HG03520 (cell line): ENCODE results near the gene MAD1L1.

Experiments
- ATAC-seq: cut with Tn5 transposase; IDR thresholded peaks from one replicate; pipeline ENCODE4 v1.9.1; 2021; ENCODE audit warnings: mild to moderate bottlenecking, moderate library complexity; ENCODE audit not compliant: unreplicated experiment

Gene MAD1L1

GRCh38 chr7:2158331-2159175, 74.2 kb downstream of the MAD1L1 start:
- ATAC-seq: no peak

- ATAC-seq: no peak
Observed at GRCh38 chr7:2157473-2158279, 75.1 kb downstream of the MAD1L1 start.

GRCh38 chr7:2156756-2157472, 75.8 kb downstream of the MAD1L1 start:
- no peak for ATAC-seq

GRCh38 chr7:2154831-2155230, 77.9 kb downstream of the MAD1L1 start:
- ATAC-seq: no peak

GRCh38 chr7:2154121-2154520, 78.6 kb downstream of the MAD1L1 start:
- no peak for ATAC-seq

- ATAC-seq: no peak
Observed at GRCh38 chr7:2152646-2153045, 80.1 kb downstream of the MAD1L1 start.

- no peak for ATAC-seq
Observed at GRCh38 chr7:2151801-2152612, 80.7 kb downstream of the MAD1L1 start.

- no peak for ATAC-seq
Observed at GRCh38 chr7:2151237-2151636, 81.5 kb downstream of the MAD1L1 start.

- no peak for ATAC-seq
Observed at GRCh38 chr7:2150445-2150815, 82.3 kb downstream of the MAD1L1 start.

GRCh38 chr7:2149672-2150444, 82.9 kb downstream of the MAD1L1 start:
- ATAC-seq: no peak

- no peak for ATAC-seq
Observed at GRCh38 chr7:2148814-2149213, 83.9 kb downstream of the MAD1L1 start.

- ATAC-seq: no peak
Observed at GRCh38 chr7:2148189-2148588, 84.6 kb downstream of the MAD1L1 start.

- no peak for ATAC-seq
Observed at GRCh38 chr7:2146676-2147472, 85.9 kb downstream of the MAD1L1 start.

GRCh38 chr7:2145835-2146580, 86.7 kb downstream of the MAD1L1 start:
- no peak for ATAC-seq

- ATAC-seq: no peak
Observed at GRCh38 chr7:2144926-2145325, 87.8 kb downstream of the MAD1L1 start.

- no peak for ATAC-seq
Observed at GRCh38 chr7:2143981-2144595, 88.7 kb downstream of the MAD1L1 start.

- no peak for ATAC-seq
Observed at GRCh38 chr7:2143450-2143849, 89.3 kb downstream of the MAD1L1 start.

- no peak for ATAC-seq
Observed at GRCh38 chr7:2142386-2142785, 90.4 kb downstream of the MAD1L1 start.
